Transverse colon (tissue), 4 donors: ENCODE measurements around the gene FKBP15. TPM values are rescaled to one million over a fixed set of nuclear protein-coding genes. Genes with fewer than 3 reads are reported as not detected.

Source experiments
- DNase-seq: peaks from one replicate; pipeline ENCODE4 v3.0.0-alpha.2; 2019
- H3K27ac ChIP-seq, 4 donors: fragments of 200-600 bp; sonication (generic); 2 replicates each; pipeline ENCODE4 v1.5.1; 2016 to 2018; ENCODE audit warnings: inconsistent platforms in 4 of 4
- H3K27me3 ChIP-seq: fragments of 200-600 bp; sonication (generic); 2 replicates; pipeline ENCODE4 v1.5.1; 2017; ENCODE audit warnings: inconsistent platforms
- H3K36me3 ChIP-seq, 4 donors: fragments of 200-600 bp; sonication (generic); 2 replicates each; pipeline ENCODE4 v1.5.1; 2017 to 2019; ENCODE audit warnings: inconsistent platforms in 4 of 4
- H3K4me1 ChIP-seq, 4 donors: fragments of 200-600 bp; sonication (generic); 2 replicates each; pipeline ENCODE4 v1.5.1; 2017 to 2020; ENCODE audit warnings: inconsistent platforms in 4 of 4
- H3K4me3 ChIP-seq, 4 donors: fragments of 200-600 bp; sonication (generic); 1 replicate in 1 of 4; 2 replicates in 3 of 4; pipeline versions ENCODE4 v1.5.1 to v1.6.1; 2017 to 2019; ENCODE audit warnings: inconsistent platforms in 4 of 4
- H3K9me3 ChIP-seq, 2 donors: fragments of 200-600 bp; sonication (generic); 2 replicates each; pipeline ENCODE4 v1.5.1; 2017 to 2019; ENCODE audit warnings: inconsistent platforms in 2 of 2
- EP300 ChIP-seq: sonication (generic); formaldehyde crosslinking; IDR thresholded peaks from one replicate; pipeline ENCODE4 v1.6.1; 2017; ENCODE audit warnings: antibody characterized with exemption, low read depth
- POLR2A ChIP-seq: fragments of 450-650 bp; IDR thresholded peaks from one replicate; pipeline ENCODE4 v1.6.1; 2016; ENCODE audit warnings: antibody characterized with exemption, mild to moderate bottlenecking, moderate library complexity
- POLR2AphosphoS5 ChIP-seq, 3 donors: sonication (generic); formaldehyde crosslinking; IDR thresholded peaks; one replicate each; pipeline ENCODE4 v1.6.1; 2016; ENCODE audit warnings: antibody characterized with exemption in 3 of 3
- WGBS, 2 donors: methylation state at CpG; one replicate each; pipeline ENCODE4 v1.1.5; 2018; ENCODE audit warnings: low coverage in 1 of 2; 5-methylcytosine and 5-hydroxymethylcytosine counted together
- in situ Hi-C, 4 donors: fragments of 200-750 bp; cut with MboI; loops; one replicate each; pipeline versions ENCODE4 v1.15.0 to v1.15.1; 2017; ENCODE audit warnings: low sequenced_read_pairs in 3 of 4, low pct_ligation_motif_present in 1 of 4, low pct_unique_long_range_greater_than_20kb in 1 of 4
- intact Hi-C: fragments of 100-400 bp; cut with DNase I; formaldehyde crosslinking; loops from one replicate; pipeline ENCODE4 v1.15.1; 2023; ENCODE audit warnings: low total_unique reads
- total RNA-seq, 4 donors: library from RNA; depleted of rRNA; stranded (reverse); fragments of >200 nt; gene quantifications; one replicate each; pipeline ENCODE4 v1.1.0, GENCODE V29; 2016
- TF ChIP-seq, protein P1 (sequence below), 5 experiments: fragments of 200-600 bp in 3 of 5; fragments of 450-650 bp in 2 of 5; sonication (generic) in 3 of 5; IDR thresholded peaks; 1 replicate in 2 of 5; 2 replicates in 3 of 5; pipeline ENCODE4 v1.5.1; 2016 to 2017; ENCODE audit warnings: antibody characterized with exemption in 5 of 5, inconsistent platforms in 3 of 5, mild to moderate bottlenecking in 2 of 5, moderate library complexity in 1 of 5

FKBP15 gene
- total RNA-seq, 4 donors from 2014 or later = 21.4 to 33.8 (median 23.3) TPM

DNA sequence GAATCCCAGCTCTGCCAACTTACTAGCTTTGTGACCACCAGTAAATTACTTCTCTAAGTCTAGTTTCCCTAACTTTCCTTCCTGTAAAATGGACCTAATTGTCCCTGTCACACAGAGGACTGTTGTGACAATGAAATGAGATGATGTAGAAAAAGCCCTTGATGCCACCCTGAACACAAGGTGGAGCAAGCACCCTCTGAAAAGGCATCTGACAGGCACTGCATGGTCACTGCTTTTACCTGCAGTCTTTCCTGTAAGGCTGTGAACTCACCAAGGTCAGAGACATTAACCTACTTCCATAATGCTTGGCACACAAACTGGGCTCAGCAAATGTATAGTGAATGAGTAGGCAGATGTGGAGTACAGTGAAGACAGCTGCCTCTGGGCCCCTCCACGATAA lies 64.2 kb downstream of the FKBP15 start:
- intact Hi-C loops (no loop called here), in situ Hi-C loops (no loop called here)
- Histone ChIP-seq H3K27ac (no peak overlapping the region), H3K4me3 (no peak overlapping the region), H3K4me1 (peaks cover 0 to 11% (median 7%) of the 10 kb centered on the region in 4 donors), H3K9me3 (no peaks in the 10 kb centered on the region), H3K27me3 (no peaks in the 10 kb centered on the region), H3K36me3 (peaks cover 0 to 16% (median 4%) of the 10 kb centered on the region in 4 donors)
- TF ChIP-seq, protein P1, sequence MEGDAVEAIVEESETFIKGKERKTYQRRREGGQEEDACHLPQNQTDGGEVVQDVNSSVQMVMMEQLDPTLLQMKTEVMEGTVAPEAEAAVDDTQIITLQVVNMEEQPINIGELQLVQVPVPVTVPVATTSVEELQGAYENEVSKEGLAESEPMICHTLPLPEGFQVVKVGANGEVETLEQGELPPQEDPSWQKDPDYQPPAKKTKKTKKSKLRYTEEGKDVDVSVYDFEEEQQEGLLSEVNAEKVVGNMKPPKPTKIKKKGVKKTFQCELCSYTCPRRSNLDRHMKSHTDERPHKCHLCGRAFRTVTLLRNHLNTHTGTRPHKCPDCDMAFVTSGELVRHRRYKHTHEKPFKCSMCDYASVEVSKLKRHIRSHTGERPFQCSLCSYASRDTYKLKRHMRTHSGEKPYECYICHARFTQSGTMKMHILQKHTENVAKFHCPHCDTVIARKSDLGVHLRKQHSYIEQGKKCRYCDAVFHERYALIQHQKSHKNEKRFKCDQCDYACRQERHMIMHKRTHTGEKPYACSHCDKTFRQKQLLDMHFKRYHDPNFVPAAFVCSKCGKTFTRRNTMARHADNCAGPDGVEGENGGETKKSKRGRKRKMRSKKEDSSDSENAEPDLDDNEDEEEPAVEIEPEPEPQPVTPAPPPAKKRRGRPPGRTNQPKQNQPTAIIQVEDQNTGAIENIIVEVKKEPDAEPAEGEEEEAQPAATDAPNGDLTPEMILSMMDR (IDR thresholded peaks at IDR 0.05) = no peak
- TF ChIP-seq POLR2A (no peak), EP300 (no peak), POLR2AphosphoS5 (IDR thresholded peaks at IDR 0.05) (no peak)
- DNase-seq = no peak
- 78% methylated on average over 1 of the region's 1 CpG; no CpG with 5 or more reads in 1 of the 2 donors for WGBS, 2 donors

DNA sequence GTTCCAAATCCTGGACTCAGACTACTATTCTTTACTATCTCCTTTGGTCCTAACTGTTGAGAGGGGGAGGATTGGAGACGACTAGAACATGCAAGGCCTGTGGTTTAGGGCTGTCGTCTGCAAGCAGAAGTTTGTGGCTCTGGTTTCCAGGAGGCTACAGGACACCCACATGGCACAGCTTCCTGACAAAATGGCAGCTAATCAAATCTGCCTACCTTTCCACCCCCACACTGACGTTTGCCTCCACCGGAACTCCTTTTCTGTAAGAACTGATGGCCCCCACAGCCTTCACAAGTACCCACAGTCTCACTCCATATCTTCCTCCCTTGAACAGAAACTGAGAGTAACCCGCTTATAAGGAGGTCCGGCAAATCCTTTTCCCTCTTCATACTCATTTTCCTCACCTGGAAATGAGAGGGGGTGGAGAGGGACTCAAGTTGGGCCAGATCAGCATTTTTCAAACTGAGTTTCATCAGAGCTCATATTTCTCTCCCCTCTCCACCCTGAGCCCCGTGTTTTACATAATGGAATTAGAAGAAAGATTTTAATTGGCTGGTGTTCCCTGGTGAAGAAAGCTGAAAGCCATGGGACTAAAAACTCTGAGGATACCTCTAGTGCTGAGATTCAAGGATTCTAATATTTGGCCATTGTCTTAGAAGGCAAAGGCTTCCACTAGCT lies 65.0 kb downstream of the FKBP15 start:
- intact Hi-C loops (no loop called here), in situ Hi-C loops (no loop called here)
- Histone ChIP-seq H3K4me1 (peaks cover 0 to 17% (median 10%) of the 10 kb centered on the region in 4 donors), H3K27me3 (no peaks in the 10 kb centered on the region), H3K9me3 (no peaks in the 10 kb centered on the region), H3K27ac (peak overlapping the region in 1 of 4 donors; percentile 40), H3K36me3 (peaks cover 0 to 9% (median 4%) of the 10 kb centered on the region in 4 donors), H3K4me3 (no peak overlapping the region)
- peak; percentile 26 for DNase-seq
- WGBS, 2 donors = 58 to 76% methylated on average over 2 to 7 of the region's 7 CpGs
- TF ChIP-seq EP300 (no peak), POLR2AphosphoS5 (IDR thresholded peaks at IDR 0.05) (no peak), POLR2A (no peak)
- TF ChIP-seq, protein P1 (IDR thresholded peaks at IDR 0.05) = no peak

DNA sequence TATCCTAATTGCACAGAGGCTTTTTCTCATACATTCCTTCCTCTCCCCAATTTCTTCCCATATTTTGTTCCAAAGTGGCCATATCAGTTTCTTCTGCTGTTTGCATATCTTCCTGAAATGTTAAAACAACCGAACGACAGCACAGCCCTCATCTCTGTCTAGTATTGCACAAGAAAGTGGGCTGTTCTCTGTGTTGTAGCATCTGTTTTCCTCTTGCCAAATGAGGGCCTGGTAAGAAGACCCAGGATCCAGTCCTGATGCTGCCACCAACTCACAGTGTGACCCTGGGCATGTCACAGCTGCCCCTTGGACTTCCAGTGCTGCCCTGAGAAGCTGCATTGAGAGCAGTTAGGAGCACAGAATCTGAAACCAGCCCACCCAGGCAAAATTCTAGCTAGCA lies 66.1 kb downstream of the FKBP15 start:
- in situ Hi-C loops (no loop called here), intact Hi-C loops (no loop called here)
- no peak for DNase-seq
- peaks cover 3 to 22% (median 12%) of the 10 kb centered on the region in 4 donors for H3K4me1 ChIP-seq
- WGBS, 2 donors = 64% methylated on average over 2 of the region's 2 CpGs; no CpG with 5 or more reads in 1 of the 2 donors
- H3K4me3 ChIP-seq = no peak overlapping the region
- TF ChIP-seq EP300 = no peak
- TF ChIP-seq, protein P1 (IDR thresholded peaks at IDR 0.05) = no peak
- no peak for TF ChIP-seq POLR2A
- TF ChIP-seq POLR2AphosphoS5 (IDR thresholded peaks at IDR 0.05) = no peak
- no peaks in the 10 kb centered on the region for H3K9me3 ChIP-seq
- H3K27ac ChIP-seq = peak overlapping the region in 3 of 4 donors; percentile 9 to 40 (median 39)
- peaks cover 0 to 9% (median 2%) of the 10 kb centered on the region in 4 donors for H3K36me3 ChIP-seq
- H3K27me3 ChIP-seq = no peaks in the 10 kb centered on the region

DNA sequence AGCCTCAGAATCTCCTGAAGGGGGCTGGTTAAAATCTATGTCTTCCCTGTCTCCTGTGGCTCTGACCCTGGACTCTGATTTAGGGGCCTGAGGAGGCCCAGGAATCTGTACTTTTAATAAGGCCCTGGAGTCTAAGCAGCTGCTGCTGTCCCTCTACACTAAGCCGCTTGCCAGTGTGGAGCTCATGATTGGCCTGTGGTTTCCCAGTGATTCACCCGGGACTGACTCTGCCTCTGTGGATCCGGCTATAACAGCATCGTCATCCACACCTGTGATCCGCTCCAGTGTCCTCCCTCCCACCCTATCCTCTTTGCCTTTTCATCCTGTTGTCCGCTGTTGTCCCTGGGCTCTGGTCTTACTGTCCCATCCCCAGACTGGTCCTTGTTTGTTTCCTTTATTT lies 66.6 kb downstream of the FKBP15 start:
- no peak for TF ChIP-seq POLR2AphosphoS5 (IDR thresholded peaks at IDR 0.05)
- no peak for TF ChIP-seq POLR2A
- TF ChIP-seq, protein P1 (IDR thresholded peaks at IDR 0.05) = no peak
- no peak for TF ChIP-seq EP300
- H3K36me3 ChIP-seq = peaks cover 0 to 9% (median under 1%) of the 10 kb centered on the region in 4 donors
- H3K9me3 ChIP-seq = no peaks in the 10 kb centered on the region
- H3K4me1 ChIP-seq = peaks cover 3 to 22% (median 12%) of the 10 kb centered on the region in 4 donors
- H3K4me3 ChIP-seq = no peak overlapping the region
- 71 to 80% methylated on average over 5 to 6 of the region's 6 CpGs for WGBS, 2 donors
- intact Hi-C loops = no loop called here
- H3K27me3 ChIP-seq = no peaks in the 10 kb centered on the region
- no peak for DNase-seq
- in situ Hi-C loops = no loop called here
- peak overlapping the region in 2 of 4 donors; percentile 39 to 40 for H3K27ac ChIP-seq
